Measurements from ENCODE around the gene CYP27B1. TPM values are rescaled to one million over a fixed set of nuclear protein-coding genes. Genes with fewer than 3 reads are reported as not detected.
A peak's percentile ranks its signal among the peaks of the same experiment; 100 is the strongest.

CYP27B1 gene
- total RNA-seq, 4 donors from 2014 or later: 0.27 to 0.57 (median 0.31) TPM; not detected in 1

DNA sequence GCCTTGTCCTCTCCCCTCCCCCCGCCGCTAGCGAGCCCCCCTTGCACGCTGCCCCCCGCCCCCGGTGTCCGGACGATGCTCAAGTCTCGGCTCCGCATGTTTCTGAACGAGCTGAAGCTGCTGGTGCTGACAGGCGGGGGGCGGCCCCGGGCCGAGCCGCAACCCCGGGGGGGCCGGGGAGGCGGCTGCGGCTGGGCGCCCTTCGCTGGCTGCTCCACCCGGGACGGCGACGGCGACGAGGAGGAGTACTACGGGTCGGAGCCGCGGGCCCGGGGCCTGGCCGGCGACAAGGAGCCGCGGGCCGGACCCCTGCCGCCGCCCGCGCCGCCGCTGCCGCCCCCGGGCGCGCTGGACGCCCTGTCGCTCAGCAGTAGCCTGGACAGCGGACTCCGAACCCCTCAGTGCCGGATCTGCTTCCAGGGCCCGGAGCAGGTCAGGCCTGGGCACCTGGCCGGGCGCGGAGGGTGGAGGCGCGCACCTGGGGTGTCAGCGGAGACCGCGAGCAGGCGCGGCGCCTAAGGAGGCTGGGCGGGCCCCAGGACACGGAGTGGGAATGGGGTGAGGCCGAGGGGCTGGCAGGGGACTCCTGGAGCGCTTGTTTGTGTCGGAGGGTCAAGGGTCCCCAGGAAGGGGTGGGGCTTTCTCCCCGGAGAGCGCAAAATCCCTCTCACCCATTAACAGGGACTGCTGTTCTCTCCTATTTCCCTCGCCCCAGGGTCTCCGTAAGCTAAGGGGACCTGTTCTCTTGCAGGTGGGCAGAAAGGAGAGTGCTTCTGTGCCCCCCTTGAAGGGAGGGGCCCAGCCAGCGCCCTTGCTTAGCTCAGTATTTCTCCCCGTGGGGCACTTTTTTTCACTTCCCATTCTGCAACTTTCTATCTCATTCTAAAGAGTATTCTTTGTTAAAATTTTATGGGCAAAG is 11.2 kb downstream of the CYP27B1 start:
- Histone ChIP-seq H3K9me3 (no peaks in the 10 kb centered on the region), H3K27ac (peak overlapping the region in 3 of 4 donors; percentile 65 to 80 (median 66)), H3K4me3 (peak overlapping the region; percentile 45 to 80), H3K4me1 (peaks cover 2 to 44% (median 17%) of the 10 kb centered on the region in 3 donors), H3K36me3 (peaks cover 0 to 34% of the 10 kb centered on the region in 2 donors), H3K27me3 (peaks cover 4% of the 10 kb centered on the region)
- ATAC-seq: no peak
- TF ChIP-seq POLR2A (IDR thresholded peaks at IDR 0.05) (no peak), EP300 (IDR thresholded peaks at IDR 0.05) (no peak), POLR2AphosphoS5 (IDR thresholded peaks at IDR 0.05) (no peak)
- TF ChIP-seq, protein P1, sequence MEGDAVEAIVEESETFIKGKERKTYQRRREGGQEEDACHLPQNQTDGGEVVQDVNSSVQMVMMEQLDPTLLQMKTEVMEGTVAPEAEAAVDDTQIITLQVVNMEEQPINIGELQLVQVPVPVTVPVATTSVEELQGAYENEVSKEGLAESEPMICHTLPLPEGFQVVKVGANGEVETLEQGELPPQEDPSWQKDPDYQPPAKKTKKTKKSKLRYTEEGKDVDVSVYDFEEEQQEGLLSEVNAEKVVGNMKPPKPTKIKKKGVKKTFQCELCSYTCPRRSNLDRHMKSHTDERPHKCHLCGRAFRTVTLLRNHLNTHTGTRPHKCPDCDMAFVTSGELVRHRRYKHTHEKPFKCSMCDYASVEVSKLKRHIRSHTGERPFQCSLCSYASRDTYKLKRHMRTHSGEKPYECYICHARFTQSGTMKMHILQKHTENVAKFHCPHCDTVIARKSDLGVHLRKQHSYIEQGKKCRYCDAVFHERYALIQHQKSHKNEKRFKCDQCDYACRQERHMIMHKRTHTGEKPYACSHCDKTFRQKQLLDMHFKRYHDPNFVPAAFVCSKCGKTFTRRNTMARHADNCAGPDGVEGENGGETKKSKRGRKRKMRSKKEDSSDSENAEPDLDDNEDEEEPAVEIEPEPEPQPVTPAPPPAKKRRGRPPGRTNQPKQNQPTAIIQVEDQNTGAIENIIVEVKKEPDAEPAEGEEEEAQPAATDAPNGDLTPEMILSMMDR (IDR thresholded peaks at IDR 0.05): no peak
- WGBS, 2 donors (ENCODE audit: low coverage in 1 of 2): 0 to 9% methylated on average over 1 to 7 of the region's 76 CpGs

DNA sequence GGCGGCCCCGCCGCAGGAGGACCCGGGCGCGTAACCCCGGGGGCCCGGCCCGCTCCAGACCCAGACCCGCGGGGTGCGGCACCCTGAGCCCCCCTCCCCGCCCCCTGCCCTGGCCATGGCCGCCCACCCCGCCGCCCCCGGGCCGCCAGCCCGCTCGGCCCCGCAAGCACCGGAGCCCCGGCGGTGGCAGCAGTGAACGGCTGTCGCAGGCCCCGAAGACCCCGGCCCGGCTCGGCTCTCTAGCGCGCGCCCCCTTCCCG is 11.8 kb downstream of the CYP27B1 start:
- Histone ChIP-seq H3K36me3 (peaks cover 0 to 34% of the 10 kb centered on the region in 2 donors), H3K4me3 (peak overlapping the region; percentile 45 to 80), H3K9me3 (no peaks in the 10 kb centered on the region), H3K27ac (peak overlapping the region in 3 of 4 donors; percentile 65 to 80 (median 66)), H3K27me3 (no peaks in the 10 kb centered on the region), H3K4me1 (peaks cover 2 to 50% (median 17%) of the 10 kb centered on the region in 3 donors)
- no peak for ATAC-seq
- TF ChIP-seq EP300 (IDR thresholded peaks at IDR 0.05) (no peak), POLR2A (IDR thresholded peaks at IDR 0.05) (no peak), POLR2AphosphoS5 (IDR thresholded peaks at IDR 0.05) (no peak)
- TF ChIP-seq, protein P1 (IDR thresholded peaks at IDR 0.05): no peak
- WGBS, 2 donors (ENCODE audit: low coverage in 1 of 2): no CpG with 5 or more reads among the region's 34 CpGs

DNA sequence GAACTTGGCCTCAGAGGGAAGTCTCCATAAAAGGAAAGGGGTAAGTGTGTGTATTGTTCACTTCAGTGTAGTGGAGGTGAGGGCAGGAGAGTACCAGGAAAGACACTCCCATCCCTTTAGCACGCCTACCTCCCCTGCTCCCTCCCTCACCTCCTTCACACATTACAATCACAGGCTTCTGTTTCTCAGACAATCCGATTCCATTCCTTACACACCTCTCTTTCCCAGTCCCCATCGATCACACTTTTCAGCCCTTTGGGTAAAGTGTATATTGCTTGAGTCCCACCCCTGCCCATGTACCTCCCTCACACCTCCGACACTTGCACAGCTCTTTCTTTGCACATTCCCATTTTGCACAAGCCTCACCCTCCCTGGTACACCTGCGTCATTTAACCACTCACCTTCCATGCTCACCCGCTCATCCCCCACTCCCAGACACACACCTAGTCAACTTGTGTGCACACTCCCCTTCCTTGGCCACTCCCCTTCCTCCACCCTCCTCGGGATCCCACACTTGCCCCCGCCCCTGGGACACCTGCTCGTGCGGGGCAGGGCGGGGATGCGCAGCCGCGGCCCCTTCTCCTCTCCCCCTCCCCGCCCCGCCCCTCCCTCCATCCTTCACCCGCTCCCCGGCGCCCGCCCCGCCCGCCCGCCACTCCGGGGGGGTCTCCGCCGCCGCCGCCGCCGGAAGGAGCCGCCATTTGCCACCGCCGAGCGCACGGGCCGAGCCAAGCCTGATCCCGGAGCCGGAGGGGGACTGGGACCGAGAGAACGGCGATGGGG is 12.3 kb downstream of the CYP27B1 start, which contains the start of gene MARCHF9:
MARCHF9 (plus strand) TSS at position 693 of the 783 bp plus-strand sequence. CDS start 426 bp downstream, outside the sequence.
- 2 to 9% methylated on average over 6 to 14 of the region's 41 CpGs for WGBS, 2 donors (ENCODE audit: low coverage in 1 of 2)
- TF ChIP-seq POLR2A (IDR thresholded peaks at IDR 0.05): no peak
- no peak for TF ChIP-seq EP300 (IDR thresholded peaks at IDR 0.05)
- TF ChIP-seq POLR2AphosphoS5 (IDR thresholded peaks at IDR 0.05): no peak
- TF ChIP-seq, protein P1 (IDR thresholded peaks at IDR 0.05): no peak
- Histone ChIP-seq H3K27me3 (no peaks in the 10 kb centered on the region), H3K9me3 (no peaks in the 10 kb centered on the region), H3K4me3 (peak within 1 kb of the TSS; percentile 45 to 80), H3K36me3 (peaks cover 0 to 36% of the 10 kb centered on the region in 2 donors), H3K27ac (peak within 1 kb of the TSS in 3 of 4 donors; percentile 65 to 80 (median 66)), H3K4me1 (peaks cover 2 to 51% (median 17%) of the 10 kb centered on the region in 3 donors)
- no peak for ATAC-seq

DNA sequence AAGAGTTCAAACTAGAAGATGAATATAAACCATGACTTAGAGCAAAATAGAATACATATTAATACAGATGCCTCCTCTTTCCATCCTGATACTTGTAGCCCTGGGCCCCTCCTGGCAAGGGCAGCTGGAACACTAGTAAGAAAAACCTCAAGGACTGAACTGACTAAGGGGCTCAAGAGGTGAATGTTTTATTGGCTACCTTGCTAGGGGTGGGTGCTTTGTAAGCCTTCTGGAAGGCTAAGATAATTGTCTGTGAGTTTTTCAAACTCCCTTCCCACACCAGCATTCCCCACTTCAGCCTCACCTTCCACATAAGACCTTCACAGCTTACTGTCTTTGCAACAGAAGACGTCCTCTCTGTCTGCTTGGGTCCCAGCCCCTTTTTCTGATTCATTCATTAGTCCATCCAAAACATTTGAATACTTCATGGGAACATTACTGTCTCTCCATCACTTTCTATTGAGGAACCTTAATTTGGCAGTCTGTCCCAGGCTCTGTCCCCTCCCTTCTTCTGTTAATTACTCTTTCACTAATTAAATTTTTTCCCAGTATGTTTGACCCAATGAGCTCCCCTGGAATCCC is 13.0 kb downstream of the CYP27B1 start:
- peak overlapping the region in 1 of 4 donors; percentile 20 for H3K27ac ChIP-seq
- no peak for ATAC-seq
- no peaks in the 10 kb centered on the region for H3K9me3 ChIP-seq
- peaks cover 0 to 36% of the 10 kb centered on the region in 2 donors for H3K36me3 ChIP-seq
- peaks cover 2 to 51% (median 17%) of the 10 kb centered on the region in 3 donors for H3K4me1 ChIP-seq
- H3K4me3 ChIP-seq: no peak overlapping the region
- no peak for TF ChIP-seq POLR2A (IDR thresholded peaks at IDR 0.05)
- TF ChIP-seq, protein P1 (IDR thresholded peaks at IDR 0.05): no peak
- TF ChIP-seq EP300 (IDR thresholded peaks at IDR 0.05): no peak
- no peak for TF ChIP-seq POLR2AphosphoS5 (IDR thresholded peaks at IDR 0.05)
- 0 to 22% methylated on average over 1 of the region's 1 CpG for WGBS, 2 donors (ENCODE audit: low coverage in 1 of 2)
- no peaks in the 10 kb centered on the region for H3K27me3 ChIP-seq

All from gastroesophageal sphincter (tissue), 4 donors.